K562 (cell line): ENCODE data around the gene FCAMR. TPM values are rescaled to one million over a fixed set of nuclear protein-coding genes. Genes with fewer than 3 reads are reported as not detected.

Experiments
- ATAC-seq: fragments of 200-7000 bp; cut with Tn5 transposase; 3 replicates; pipeline ENCODE4 v1.9.1; 2020; ENCODE audit warnings: moderate library complexity
- BruUV-seq: library from RNA; stranded (reverse); fragments of 400-500 nt; replicated peaks from 2 replicates; lab custom pipeline; 2021; lab: Mats Ljungman, UMichigan
- CTCF ChIA-PET: fragments of 300-600 bp; formaldehyde crosslinking; extraction: SDS; loops from one replicate; lab custom pipeline; 2021; ENCODE audit warnings: low intra/inter-chr PET ratio; lab: Yijun Ruan, JAX
- POLR2A ChIA-PET: fragments of 300-600, 350-650 bp; sonication (Branson Sonifier 250); formaldehyde crosslinking; extraction: SDS; loops from one replicate; lab custom pipeline; 2021; ENCODE audit warnings: antibody characterized with exemption, inconsistent platforms; lab: Yijun Ruan, JAX
- DNase-seq, 4 experiments: peaks; one replicate each; pipeline versions ENCODE4 v3.0.0 to v3.0.0-alpha.2; 2011 to 2018; ENCODE audit warnings: low spot score in 3 of 4, mixed read lengths in 3 of 4; ENCODE audit errors: extremely low read depth in 1 of 4
- FAIRE-seq: peaks from 2 replicates; lab custom pipeline; 2011; peaks lifted over from hg19 to GRCh38; lab: Jason Lieb, UNC
- H2AFZ ChIP-seq: 2 replicates; pipeline ENCODE4 v1.6.0; 2011; ENCODE audit warnings: low read depth, low read length, control low read depth, inconsistent platforms
- H3K27ac ChIP-seq: fragments of 200-600 bp; 3 replicates; pipeline ENCODE4 v1.8.0; 2011; ENCODE audit warnings: low read depth, mild to moderate bottlenecking, control low read depth, inconsistent platforms, low read length, moderate library complexity, mixed read lengths; ENCODE audit errors: extremely low read depth
- H3K27me3 ChIP-seq, 2 experiments: fragments of 300-600 bp in 1 of 2; 2 replicates in 1 of 2; 3 replicates in 1 of 2; pipeline versions ENCODE4 v1.6.0 to v1.8.0; 2011; ENCODE audit warnings: inconsistent platforms in 2 of 2, low read length in 2 of 2, mild to moderate bottlenecking in 1 of 2, mixed read lengths in 1 of 2, moderate library complexity in 1 of 2; ENCODE audit not compliant: control insufficient read depth in 2 of 2, insufficient read depth in 2 of 2
- H3K36me3 ChIP-seq: fragments of 300-600 bp; 3 replicates; pipeline ENCODE4 v1.8.0; 2011; ENCODE audit warnings: mild to moderate bottlenecking, low read length, inconsistent platforms; ENCODE audit not compliant: control insufficient read depth, insufficient read depth
- H3K4me1 ChIP-seq, 2 experiments: fragments of 200-600 bp in 1 of 2; replicated peaks in 1 of 2; 2 replicates in 1 of 2; 3 replicates in 1 of 2; pipeline versions ENCODE4 v1.5.1 to v1.8.0; 2011; ENCODE audit warnings: inconsistent platforms in 2 of 2, low read length in 2 of 2, mild to moderate bottlenecking in 1 of 2, mixed read lengths in 1 of 2, moderate library complexity in 1 of 2; ENCODE audit not compliant: control insufficient read depth in 2 of 2, insufficient read depth in 2 of 2
- H3K4me2 ChIP-seq: 2 replicates; pipeline ENCODE4 v1.6.1; 2011; ENCODE audit warnings: low read length, control low read depth, inconsistent platforms, mixed read lengths; ENCODE audit not compliant: insufficient read depth
- H3K4me3 ChIP-seq: fragments of 200-600 bp; sonication (generic), shearing (Covaris generic); 2 replicates; pipeline ENCODE4 v1.5.1; 2016; ENCODE audit warnings: control low read depth, inconsistent platforms
- H3K79me2 ChIP-seq: fragments of 200-600 bp; 3 replicates; pipeline ENCODE4 v1.8.0; 2011; ENCODE audit warnings: low read length, inconsistent platforms; ENCODE audit not compliant: control insufficient read depth, insufficient read depth
- H3K9ac ChIP-seq, 2 experiments: 2 replicates each; pipeline versions ENCODE4 v1.6.0 to v1.6.1; 2011; ENCODE audit warnings: low read depth in 2 of 2, low read length in 2 of 2, control low read depth in 1 of 2, inconsistent platforms in 1 of 2, mild to moderate bottlenecking in 1 of 2, mixed read lengths in 1 of 2; ENCODE audit not compliant: insufficient read depth in 1 of 2
- H3K9me1 ChIP-seq: one replicate; pipeline ENCODE4 v1.6.0; 2011; ENCODE audit warnings: inconsistent platforms, mild to moderate bottlenecking, low read length, moderate library complexity; ENCODE audit not compliant: control insufficient read depth, insufficient read depth
- H3K9me3 ChIP-seq: replicated peaks from 2 replicates; pipeline ENCODE4 v1.5.1; 2011; ENCODE audit warnings: low read depth, low read length, inconsistent platforms; ENCODE audit not compliant: control insufficient read depth, insufficient read depth
- H4K20me1 ChIP-seq: replicated peaks from 2 replicates; pipeline ENCODE4 v1.6.1; 2011; ENCODE audit warnings: low read length, inconsistent platforms, mixed read lengths; ENCODE audit not compliant: control insufficient read depth, insufficient read depth
- ATF1 ChIP-seq, 2 experiments: fragments of 450-650 bp in 1 of 2; IDR thresholded peaks; 2 replicates each; pipeline ENCODE4 v1.6.1; 2016; ENCODE audit warnings: missing compliant biosample characterization in 1 of 2, missing genetic modification characterization in 1 of 2
- ELF4 ChIP-seq: fragments of 450-650 bp; formaldehyde crosslinking; IDR thresholded peaks from 2 replicates; pipeline ENCODE4 v1.4.0; 2022; ENCODE audit warnings: missing genetic modification characterization
- MCM7 ChIP-seq, 2 experiments: fragments of 450-650 bp; IDR thresholded peaks; 2 replicates each; pipeline ENCODE4 v1.6.1; 2016 to 2018
- NCOA1 ChIP-seq: fragments of 450-650 bp; IDR thresholded peaks from 2 replicates; pipeline ENCODE4 v1.6.1; 2016; ENCODE audit warnings: low read depth
- ZZZ3 ChIP-seq: fragments of 450-650 bp; IDR thresholded peaks from 2 replicates; pipeline ENCODE4 v1.6.1; 2016; ENCODE audit warnings: antibody characterized with exemption, mild to moderate bottlenecking, moderate library complexity
- WGBS: fragments of 100-300 bp; shearing (Covaris generic); methylation state at CpG from one replicate; pipeline ENCODE4 v1.1.6; 2016; ENCODE audit warnings: low coverage, mixed read lengths; ENCODE audit not compliant: insufficient coverage; ENCODE audit errors: missing lambda C conversion rate; 5-methylcytosine and 5-hydroxymethylcytosine counted together
- in situ Hi-C: fragments of 300-500 bp; cut with MboI; formaldehyde crosslinking; loops from 4 replicates; pipeline ENCODE4 v1.15.0; 2018; ENCODE audit warnings: inconsistent platforms, mixed read lengths
- intact Hi-C: fragments of 100-400 bp; cut with micrococcal nuclease; formaldehyde crosslinking; loops from 2 replicates; pipeline ENCODE4 v1.14.2; 2022
- polyA plus RNA-seq, 8 experiments: library from polyadenylated mRNA; depleted of rRNA in 4 of 8; stranded (reverse) in 5 of 8; unstranded in 3 of 8; fragments of >200 nt; fragmentation: Nextera tagmentation in 2 of 8; fragmentation: Illumina TruSeq in 1 of 8; extraction: Ambion mirVana in 2 of 8; extraction: Trizol in 1 of 8; gene quantifications; 2 replicates each; pipeline versions ENCODE4 v1.2.1 to v1.2.3, GENCODE V29; 2011 to 2014; ENCODE audit warnings: inconsistent platforms in 1 of 8, missing spikeins in 1 of 8
- total RNA-seq, 7 experiments: library from RNA; depleted of rRNA in 6 of 7; stranded (reverse); fragments of >200 nt in 6 of 7; fragmentation: Illumina TruSeq in 2 of 7; extraction: Trizol in 2 of 7; gene quantifications; 2 replicates each; pipeline versions ENCODE4 v1.2.1 to v1.2.3, GENCODE V29; 2011 to 2021; ENCODE audit warnings: low replicate concordance in 1 of 7
- TF ChIP-seq, protein P1 (sequence below): fragments of 450-650 bp; formaldehyde crosslinking; conservative IDR thresholded peaks from 2 replicates; pipeline ENCODE4 v1.4.0; 2022; ENCODE audit warnings: mild to moderate bottlenecking, missing genetic modification characterization
- TF ChIP-seq, protein P2 (sequence below): fragments of 450-650 bp; IDR thresholded peaks from 2 replicates; pipeline ENCODE4 v1.6.1; 2016; ENCODE audit warnings: missing biosample characterization, missing genetic modification characterization
- TF ChIP-seq, protein P3 (sequence below): IDR thresholded peaks from 2 replicates; pipeline ENCODE4 v1.6.1; 2016; ENCODE audit warnings: missing genetic modification characterization, missing compliant biosample characterization
- TF ChIP-seq, protein P4 (sequence below): fragments of 450-650 bp; formaldehyde crosslinking; IDR thresholded peaks from 2 replicates; pipeline ENCODE4 v1.4.0; 2022; ENCODE audit warnings: missing genetic modification characterization
- TF ChIP-seq, protein P5 (sequence below): fragments of 450-650 bp; formaldehyde crosslinking; IDR thresholded peaks from 2 replicates; pipeline ENCODE4 v1.4.0; 2022; ENCODE audit warnings: missing genetic modification characterization

The FCAMR gene
- total and polyA plus RNA-seq, 9 of the 15 experiments (the other 6 are each of a cell fraction or from before 2014, with no cell fraction given): not detected

DNA sequence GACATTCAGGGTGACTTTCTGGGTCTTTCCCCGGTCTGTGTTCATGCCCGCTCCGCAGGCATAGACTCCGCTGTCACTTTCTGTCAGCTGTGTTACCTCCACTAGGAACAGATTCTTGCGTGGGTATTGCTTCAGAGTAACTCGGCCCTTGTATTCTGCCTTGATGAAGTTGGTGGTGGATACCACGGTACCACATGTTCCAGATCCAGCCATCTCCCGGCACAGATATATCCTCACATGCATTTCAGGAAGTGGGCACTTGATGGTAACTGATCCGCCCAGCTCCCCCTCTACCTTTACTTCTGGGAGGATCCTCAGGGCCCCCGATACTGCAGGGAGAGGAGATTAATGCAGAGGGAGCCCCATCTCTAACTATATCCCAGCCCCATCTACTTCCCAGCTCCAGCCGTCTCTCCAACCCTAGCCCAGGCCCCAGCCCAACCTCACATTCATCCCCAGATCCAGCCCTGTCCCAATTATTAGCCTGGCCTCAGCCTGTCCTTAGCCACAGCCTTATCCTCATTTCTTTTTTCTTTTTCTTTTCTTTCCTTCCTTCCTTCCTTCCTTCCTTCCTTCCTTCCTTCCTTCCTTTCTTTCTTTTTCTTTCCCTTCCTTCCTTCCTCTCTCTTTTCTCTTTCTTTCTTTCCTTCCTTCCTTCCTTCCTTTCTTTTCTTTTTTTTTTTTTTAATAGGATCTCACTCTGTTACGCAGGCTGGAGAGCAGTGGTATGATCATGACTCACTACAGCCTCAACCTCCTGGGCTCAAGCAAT is 56.3 kb downstream of the FCAMR start:
- CTCF ChIA-PET: interaction anchor here (0.6 to 3.4 kb wide), 5 partner anchors 104 to 306 kb away, joined by 3 to 43 read pairs (median 3); no protein-coding TSS in a partner anchor
- peaks cover 44 to 59% of the 10 kb centered on the region in 2 experiments for H3K27me3 ChIP-seq
- WGBS: 2% methylated on average over 11 of the region's 12 CpGs
- H3K4me1 ChIP-seq: peaks cover 2 to 10% of the 10 kb centered on the region in 2 experiments; a peak in 3 of 5 replicates
- H3K79me2 ChIP-seq: no peaks in the 10 kb centered on the region
- intact Hi-C loops: loop anchor here (5.0 kb wide), 3 partner anchors 422 to 583 kb away; partner anchors contain the start of gene CR1
- no peak overlapping the region for H3K27ac ChIP-seq
- H3K36me3 ChIP-seq: no peaks in the 10 kb centered on the region
- no TSS peak for BruUV-seq
- in situ Hi-C loops: loop anchor here (5.0 to 25.0 kb wide), 3 partner anchors 177 to 427 kb away; partner anchors contain the start of gene EIF2D
- H3K9ac ChIP-seq: no peak overlapping the region
- no peaks in the 10 kb centered on the region for H3K9me1 ChIP-seq
- no peak overlapping the region for H3K4me2 ChIP-seq
- no peak overlapping the region for H2AFZ ChIP-seq
- no peaks in the 10 kb centered on the region for H3K9me3 ChIP-seq
- no peak for DNase-seq
- ATAC-seq: no peak
- H4K20me1 ChIP-seq: 0 out of 2 replicates have a peak, but pooled peaks cover 3% of the 10 kb centered on the region
- POLR2A ChIA-PET: interaction anchor here (0.6 to 0.7 kb wide), 2 partner anchors 14 to 62 kb away, joined by 3 read pairs; no protein-coding TSS in a partner anchor
- TF ChIP-seq MCM7 (IDR thresholded peaks at IDR 0.05): 0 out of 4 replicates have a peak, but pooled peaks of 1 of the 2 experiments have one; percentile 25
- TF ChIP-seq, protein P1, sequence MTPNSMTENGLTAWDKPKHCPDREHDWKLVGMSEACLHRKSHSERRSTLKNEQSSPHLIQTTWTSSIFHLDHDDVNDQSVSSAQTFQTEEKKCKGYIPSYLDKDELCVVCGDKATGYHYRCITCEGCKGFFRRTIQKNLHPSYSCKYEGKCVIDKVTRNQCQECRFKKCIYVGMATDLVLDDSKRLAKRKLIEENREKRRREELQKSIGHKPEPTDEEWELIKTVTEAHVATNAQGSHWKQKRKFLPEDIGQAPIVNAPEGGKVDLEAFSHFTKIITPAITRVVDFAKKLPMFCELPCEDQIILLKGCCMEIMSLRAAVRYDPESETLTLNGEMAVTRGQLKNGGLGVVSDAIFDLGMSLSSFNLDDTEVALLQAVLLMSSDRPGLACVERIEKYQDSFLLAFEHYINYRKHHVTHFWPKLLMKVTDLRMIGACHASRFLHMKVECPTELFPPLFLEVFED (CRISPR knock-in tag): 0 out of 2 replicates have a peak, but pooled peaks have one; percentile 63
- TF ChIP-seq ELF4 (CRISPR knock-in tag): 0 out of 2 replicates have a peak, but pooled peaks have one; percentile 46
- no peak for TF ChIP-seq NCOA1
- TF ChIP-seq, protein P2, sequence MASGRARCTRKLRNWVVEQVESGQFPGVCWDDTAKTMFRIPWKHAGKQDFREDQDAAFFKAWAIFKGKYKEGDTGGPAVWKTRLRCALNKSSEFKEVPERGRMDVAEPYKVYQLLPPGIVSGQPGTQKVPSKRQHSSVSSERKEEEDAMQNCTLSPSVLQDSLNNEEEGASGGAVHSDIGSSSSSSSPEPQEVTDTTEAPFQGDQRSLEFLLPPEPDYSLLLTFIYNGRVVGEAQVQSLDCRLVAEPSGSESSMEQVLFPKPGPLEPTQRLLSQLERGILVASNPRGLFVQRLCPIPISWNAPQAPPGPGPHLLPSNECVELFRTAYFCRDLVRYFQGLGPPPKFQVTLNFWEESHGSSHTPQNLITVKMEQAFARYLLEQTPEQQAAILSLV (tag): 0 out of 2 replicates have a peak, but pooled peaks have one; percentile 36
- TF ChIP-seq, protein P3, sequence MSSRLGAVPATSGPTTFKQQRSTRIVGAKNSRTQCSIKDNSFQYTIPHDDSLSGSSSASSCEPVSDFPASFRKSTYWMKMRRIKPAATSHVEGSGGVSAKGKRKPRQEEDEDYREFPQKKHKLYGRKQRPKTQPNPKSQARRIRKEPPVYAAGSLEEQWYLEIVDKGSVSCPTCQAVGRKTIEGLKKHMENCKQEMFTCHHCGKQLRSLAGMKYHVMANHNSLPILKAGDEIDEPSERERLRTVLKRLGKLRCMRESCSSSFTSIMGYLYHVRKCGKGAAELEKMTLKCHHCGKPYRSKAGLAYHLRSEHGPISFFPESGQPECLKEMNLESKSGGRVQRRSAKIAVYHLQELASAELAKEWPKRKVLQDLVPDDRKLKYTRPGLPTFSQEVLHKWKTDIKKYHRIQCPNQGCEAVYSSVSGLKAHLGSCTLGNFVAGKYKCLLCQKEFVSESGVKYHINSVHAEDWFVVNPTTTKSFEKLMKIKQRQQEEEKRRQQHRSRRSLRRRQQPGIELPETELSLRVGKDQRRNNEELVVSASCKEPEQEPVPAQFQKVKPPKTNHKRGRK: peak; percentile 95
- TF ChIP-seq, protein P4, sequence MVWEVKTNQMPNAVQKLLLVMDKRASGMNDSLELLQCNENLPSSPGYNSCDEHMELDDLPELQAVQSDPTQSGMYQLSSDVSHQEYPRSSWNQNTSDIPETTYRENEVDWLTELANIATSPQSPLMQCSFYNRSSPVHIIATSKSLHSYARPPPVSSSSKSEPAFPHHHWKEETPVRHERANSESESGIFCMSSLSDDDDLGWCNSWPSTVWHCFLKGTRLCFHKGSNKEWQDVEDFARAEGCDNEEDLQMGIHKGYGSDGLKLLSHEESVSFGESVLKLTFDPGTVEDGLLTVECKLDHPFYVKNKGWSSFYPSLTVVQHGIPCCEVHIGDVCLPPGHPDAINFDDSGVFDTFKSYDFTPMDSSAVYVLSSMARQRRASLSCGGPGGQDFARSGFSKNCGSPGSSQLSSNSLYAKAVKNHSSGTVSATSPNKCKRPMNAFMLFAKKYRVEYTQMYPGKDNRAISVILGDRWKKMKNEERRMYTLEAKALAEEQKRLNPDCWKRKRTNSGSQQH (CRISPR knock-in tag): 0 out of 2 replicates have a peak, but pooled peaks have one; percentile 61
- TF ChIP-seq ZZZ3: no peak
- TF ChIP-seq, protein P5, sequence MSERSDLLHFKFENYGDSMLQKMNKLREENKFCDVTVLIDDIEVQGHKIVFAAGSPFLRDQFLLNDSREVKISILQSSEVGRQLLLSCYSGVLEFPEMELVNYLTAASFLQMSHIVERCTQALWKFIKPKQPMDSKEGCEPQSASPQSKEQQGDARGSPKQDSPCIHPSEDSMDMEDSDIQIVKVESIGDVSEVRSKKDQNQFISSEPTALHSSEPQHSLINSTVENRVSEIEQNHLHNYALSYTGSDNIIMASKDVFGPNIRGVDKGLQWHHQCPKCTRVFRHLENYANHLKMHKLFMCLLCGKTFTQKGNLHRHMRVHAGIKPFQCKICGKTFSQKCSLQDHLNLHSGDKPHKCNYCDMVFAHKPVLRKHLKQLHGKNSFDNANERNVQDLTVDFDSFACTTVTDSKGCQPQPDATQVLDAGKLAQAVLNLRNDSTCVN: 0 out of 2 replicates have a peak, but pooled peaks have one; percentile 31
- TF ChIP-seq ATF1 (CRISPR knock-in tag; IDR thresholded peaks at IDR 0.05): no peak
- no peak for TF ChIP-seq ATF1 (tag; IDR thresholded peaks at IDR 0.05)
- TF ChIP-seq, all 486 proteins: peak for 7
- no peak for FAIRE-seq
- H3K4me3 ChIP-seq: no peak overlapping the region
